ENCODE measurements around the gene MYO18A. TPM values are rescaled to one million over a fixed set of nuclear protein-coding genes. Genes with fewer than 3 reads are reported as not detected.

MYO18A gene
- total RNA-seq, 1 experiment from 2014 or later: 13.5 TPM

DNA sequence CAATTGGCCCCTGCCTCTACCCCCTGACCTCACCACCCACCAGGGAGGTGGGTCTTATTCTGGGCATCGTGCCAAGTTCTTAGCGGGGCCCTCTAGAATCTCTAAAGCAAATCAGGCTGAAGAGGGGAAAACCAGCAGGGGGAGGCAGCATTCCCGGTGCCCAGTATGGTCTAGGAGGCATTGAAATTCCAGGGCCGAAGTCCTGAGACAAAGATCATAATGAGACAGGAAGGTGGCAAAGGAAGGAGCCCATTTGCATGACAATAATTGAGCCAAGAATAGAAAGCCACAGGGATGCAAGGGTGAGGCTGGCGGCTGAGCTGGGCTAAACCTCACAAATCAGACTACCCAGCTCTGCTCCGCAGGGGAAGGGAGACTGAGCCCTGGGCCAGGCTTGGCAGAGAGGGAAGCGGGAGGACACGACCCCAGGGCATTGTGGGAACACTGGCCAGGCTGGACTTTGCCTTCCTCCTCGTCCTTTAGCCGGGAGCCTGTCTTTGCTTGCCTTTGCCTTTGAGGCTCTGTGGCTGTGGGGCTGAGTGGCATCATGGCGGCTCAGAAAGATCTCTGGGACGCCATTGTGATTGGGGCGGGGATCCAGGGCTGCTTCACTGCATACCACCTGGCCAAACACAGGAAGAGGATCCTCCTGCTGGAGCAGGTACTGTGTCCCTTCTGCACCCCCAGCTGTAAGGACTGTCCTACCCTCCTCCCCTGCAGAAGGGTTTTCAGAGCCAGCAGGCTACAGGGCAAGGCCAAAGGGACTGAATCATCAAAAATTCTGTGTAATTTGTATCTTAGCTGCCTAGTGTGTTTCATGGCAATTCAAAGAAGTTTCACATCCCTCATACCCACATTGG lies 137.3 kb downstream of the MYO18A start, which contains the start of gene PIPOX:
Gene PIPOX (plus strand): TSS at position 463 of the 860 bp plus-strand sequence. CDS start 85 bp downstream, at position 548.
- H3K27me3 ChIP-seq (ENCODE audit: control insufficient read depth, insufficient read depth, low read length): no peaks in the 10 kb centered on the region
- H3K4me3 ChIP-seq (ENCODE audit: insufficient read depth, low read depth, low read length): no peak within 1 kb of the TSS
- H3K36me3 ChIP-seq (replicated peaks; ENCODE audit: control insufficient read depth, insufficient read depth, low read length): peaks cover 2% of the 10 kb centered on the region
- peak; percentile 83 for DNase-seq

DNA sequence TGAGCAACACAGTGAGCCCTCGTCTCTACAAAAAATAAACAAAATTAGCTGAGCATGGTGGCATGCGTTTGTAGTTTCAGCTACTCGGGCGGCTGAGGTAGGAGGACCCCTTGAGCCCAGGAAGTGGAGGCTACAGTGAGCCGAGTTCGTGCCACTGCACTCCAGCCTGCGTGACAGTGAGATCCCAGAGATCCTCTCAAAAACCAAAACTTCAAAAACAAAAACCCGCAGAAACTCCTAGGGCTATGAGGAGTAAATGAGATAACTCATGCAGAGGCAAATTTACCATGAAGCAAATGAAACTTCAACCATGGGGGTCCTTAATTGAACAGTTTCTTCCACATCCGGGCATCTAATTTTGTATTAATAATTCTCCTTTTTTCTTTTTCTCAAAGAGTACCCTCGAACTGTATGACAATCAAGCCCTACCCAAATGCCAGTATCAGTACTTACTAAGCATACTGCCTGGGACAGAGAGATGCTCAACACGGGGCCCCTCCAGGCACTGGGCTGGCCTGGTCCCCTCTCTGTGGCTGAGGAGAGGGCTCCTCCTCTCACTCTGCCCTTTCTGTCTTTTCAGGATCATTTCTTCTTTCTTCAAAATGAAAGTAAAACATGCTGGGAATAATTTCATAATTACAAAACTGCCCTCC lies 138.0 kb downstream of the MYO18A start:
- DNase-seq: no peak
- no peak overlapping the region for H3K4me3 ChIP-seq (ENCODE audit: insufficient read depth, low read depth, low read length)
- H3K36me3 ChIP-seq (replicated peaks; ENCODE audit: control insufficient read depth, insufficient read depth, low read length): peaks cover 2% of the 10 kb centered on the region
- no peaks in the 10 kb centered on the region for H3K27me3 ChIP-seq (ENCODE audit: control insufficient read depth, insufficient read depth, low read length)

DNA sequence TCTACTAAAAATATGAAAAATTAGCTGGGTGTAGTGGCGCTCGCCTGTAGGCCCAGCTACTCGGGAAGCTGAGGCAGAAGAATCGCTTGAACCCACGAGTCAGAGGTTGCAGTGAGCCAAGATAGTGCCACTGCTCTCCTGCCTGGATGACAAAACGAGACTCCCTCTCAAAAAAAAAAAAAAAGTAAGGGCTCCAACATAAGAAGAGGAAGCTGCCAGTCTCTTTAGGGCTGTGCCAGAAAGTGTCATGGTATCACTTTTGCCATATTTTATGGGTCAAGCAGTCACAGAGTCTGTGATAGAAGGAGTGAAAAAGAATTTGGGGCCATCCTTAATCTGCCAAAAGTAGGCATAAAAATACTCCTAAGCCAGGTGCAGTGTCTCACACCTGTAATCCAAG lies 138.6 kb downstream of the MYO18A start:
- Histone ChIP-seq H3K36me3 (replicated peaks; ENCODE audit: control insufficient read depth, insufficient read depth, low read length) (peaks cover 2% of the 10 kb centered on the region), H3K4me3 (ENCODE audit: insufficient read depth, low read depth, low read length) (no peak overlapping the region), H3K27me3 (ENCODE audit: control insufficient read depth, insufficient read depth, low read length) (no peaks in the 10 kb centered on the region)
- no peak for DNase-seq

DNA sequence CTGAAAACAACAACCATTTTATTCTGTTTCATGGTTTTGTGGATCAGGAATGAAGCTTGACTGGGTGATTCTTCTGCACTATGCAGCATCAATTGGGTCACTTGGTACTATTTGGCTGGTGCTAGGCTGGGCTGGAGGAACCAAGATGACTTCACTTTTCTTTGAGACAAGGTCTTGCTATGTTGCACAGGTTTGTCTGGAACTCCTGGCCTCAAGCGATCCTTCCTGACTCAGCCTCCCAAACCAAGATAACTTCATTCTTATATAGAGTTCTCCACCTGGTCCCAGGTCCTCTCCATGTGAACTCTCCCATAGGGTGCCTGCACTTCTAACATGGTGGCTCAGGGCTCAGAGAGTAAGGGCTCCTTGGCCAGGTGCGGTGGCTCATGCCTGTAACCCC lies 139.1 kb downstream of the MYO18A start:
- Histone ChIP-seq H3K27me3 (ENCODE audit: control insufficient read depth, insufficient read depth, low read length) (no peaks in the 10 kb centered on the region), H3K36me3 (replicated peaks; ENCODE audit: control insufficient read depth, insufficient read depth, low read length) (peaks cover 2% of the 10 kb centered on the region), H3K4me3 (ENCODE audit: insufficient read depth, low read depth, low read length) (no peak overlapping the region)
- no peak for DNase-seq

DNA sequence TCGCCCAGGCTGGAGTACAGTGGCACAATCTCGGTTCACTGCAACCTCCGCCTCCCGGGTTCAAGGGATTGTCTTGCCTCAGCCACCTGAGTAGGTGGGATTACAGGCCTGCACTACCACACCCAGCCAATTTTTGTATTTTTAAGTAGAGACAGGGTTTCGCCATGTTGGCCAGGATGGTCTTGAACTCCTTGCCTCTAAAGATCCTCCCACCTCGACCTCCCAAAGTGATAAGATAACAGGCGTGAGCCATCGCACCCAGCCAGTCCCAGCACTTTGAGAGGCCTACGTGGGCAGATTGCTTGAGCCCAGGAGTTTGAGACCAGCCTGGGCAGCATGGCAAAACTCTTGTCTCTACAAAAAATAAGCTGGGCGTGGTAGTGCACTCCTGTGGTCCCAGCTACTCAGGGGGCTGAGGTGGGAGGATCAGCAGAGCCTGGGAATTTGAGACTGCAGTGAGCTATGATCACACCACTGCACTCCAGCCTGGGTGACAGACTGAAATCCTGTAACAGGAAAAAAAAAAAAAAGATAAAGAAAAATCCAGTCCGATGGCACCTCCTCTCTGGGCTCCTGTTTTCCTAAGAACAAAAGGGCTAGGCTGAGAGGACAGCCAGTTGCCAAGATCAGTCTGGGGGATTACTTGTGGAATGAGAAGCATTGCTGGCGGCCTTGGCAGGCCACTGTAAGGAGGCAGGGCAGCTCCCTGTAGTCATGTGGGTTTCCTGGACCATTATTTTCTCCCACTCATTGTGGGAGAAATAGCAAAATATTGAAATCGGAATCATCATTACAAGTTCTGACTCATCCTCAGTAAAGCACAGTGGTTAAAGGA lies 140.2 kb downstream of the MYO18A start:
- no peaks in the 10 kb centered on the region for H3K27me3 ChIP-seq (ENCODE audit: control insufficient read depth, insufficient read depth, low read length)
- H3K36me3 ChIP-seq (replicated peaks; ENCODE audit: control insufficient read depth, insufficient read depth, low read length): peaks cover under 1% of the 10 kb centered on the region
- no peak for DNase-seq
- H3K4me3 ChIP-seq (ENCODE audit: insufficient read depth, low read depth, low read length): no peak overlapping the region

DNA sequence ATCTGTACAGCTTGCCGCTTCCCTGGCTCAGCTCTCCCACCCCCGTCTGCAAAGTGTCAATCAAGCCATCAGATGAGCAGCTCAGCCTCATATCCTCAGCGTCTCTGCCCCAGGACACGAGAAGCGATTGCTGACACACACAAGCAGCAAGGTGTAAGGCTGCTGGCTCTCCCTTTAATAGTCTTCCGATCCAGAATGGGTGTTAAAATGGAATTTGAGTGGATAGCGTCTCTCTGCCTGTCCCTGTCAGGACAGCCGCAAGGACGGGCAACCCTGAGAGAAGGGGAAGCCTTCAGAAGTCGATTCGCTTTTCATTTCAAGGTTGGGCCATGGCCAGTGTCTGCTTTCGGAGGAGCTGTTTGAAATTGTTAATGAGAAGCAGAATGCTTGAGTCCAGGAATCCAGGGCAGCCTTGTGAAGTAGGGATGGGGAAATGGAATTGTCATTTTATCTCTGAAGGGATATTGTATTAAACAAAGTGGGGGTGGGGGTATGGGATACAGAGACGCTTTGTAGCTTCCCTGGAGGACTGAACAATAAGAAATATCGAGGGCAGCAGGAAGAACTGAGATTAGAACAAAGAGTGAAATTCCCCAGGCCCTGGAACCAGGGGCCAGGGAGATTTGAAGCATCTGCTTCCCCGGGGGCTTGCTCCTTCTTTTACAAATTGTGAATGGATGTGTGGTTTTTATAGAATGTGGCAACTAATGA lies 142.0 kb downstream of the MYO18A start:
- DNase-seq: no peak
- H3K27me3 ChIP-seq (ENCODE audit: control insufficient read depth, insufficient read depth, low read length): no peaks in the 10 kb centered on the region
- no peak overlapping the region for H3K4me3 ChIP-seq (ENCODE audit: insufficient read depth, low read depth, low read length)
- H3K36me3 ChIP-seq (replicated peaks; ENCODE audit: control insufficient read depth, insufficient read depth, low read length): no peaks in the 10 kb centered on the region

DNA sequence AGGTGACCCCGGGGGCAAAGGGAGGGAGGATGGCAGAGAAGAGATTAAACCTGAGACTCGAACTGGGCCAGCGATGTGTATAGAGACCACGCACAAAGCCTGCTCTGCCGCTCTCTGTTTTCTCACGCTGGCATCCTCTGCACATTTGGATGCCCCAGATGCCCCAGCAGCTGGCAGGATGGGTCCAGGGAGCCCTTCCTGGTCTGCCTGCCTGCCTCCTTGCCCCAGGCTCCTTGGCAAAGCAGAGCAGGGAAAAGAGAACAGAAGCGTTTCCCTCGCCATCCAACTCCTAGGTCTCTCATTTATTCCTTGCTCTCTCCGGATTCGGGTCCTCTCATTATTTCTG lies 142.5 kb downstream of the MYO18A start:
- DNase-seq: no peak
- Histone ChIP-seq H3K27me3 (ENCODE audit: control insufficient read depth, insufficient read depth, low read length) (no peaks in the 10 kb centered on the region), H3K4me3 (ENCODE audit: insufficient read depth, low read depth, low read length) (no peak overlapping the region), H3K36me3 (replicated peaks; ENCODE audit: control insufficient read depth, insufficient read depth, low read length) (no peaks in the 10 kb centered on the region)

DNA sequence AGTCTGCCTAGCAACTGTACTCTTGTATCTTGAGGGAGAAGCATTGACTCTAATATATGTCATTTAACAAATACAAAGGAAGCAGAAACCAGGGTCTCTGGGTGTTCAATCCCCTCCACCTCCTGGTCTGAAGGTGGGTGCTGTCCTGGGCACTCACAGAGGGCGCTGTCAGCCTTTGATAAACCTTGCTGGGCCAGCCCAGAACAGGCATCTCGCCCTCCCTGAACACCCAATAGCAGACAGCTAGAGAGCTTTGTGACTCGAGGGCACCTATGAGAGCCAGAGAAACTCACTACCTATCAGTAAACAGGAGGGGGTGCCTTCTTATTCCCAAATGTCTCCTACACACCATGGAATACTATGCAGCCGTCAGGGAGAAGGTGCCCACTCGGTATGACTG lies 143.6 kb downstream of the MYO18A start:
- H3K36me3 ChIP-seq (replicated peaks; ENCODE audit: control insufficient read depth, insufficient read depth, low read length): no peaks in the 10 kb centered on the region
- H3K4me3 ChIP-seq (ENCODE audit: insufficient read depth, low read depth, low read length): no peak overlapping the region
- no peaks in the 10 kb centered on the region for H3K27me3 ChIP-seq (ENCODE audit: control insufficient read depth, insufficient read depth, low read length)
- DNase-seq: no peak

DNA sequence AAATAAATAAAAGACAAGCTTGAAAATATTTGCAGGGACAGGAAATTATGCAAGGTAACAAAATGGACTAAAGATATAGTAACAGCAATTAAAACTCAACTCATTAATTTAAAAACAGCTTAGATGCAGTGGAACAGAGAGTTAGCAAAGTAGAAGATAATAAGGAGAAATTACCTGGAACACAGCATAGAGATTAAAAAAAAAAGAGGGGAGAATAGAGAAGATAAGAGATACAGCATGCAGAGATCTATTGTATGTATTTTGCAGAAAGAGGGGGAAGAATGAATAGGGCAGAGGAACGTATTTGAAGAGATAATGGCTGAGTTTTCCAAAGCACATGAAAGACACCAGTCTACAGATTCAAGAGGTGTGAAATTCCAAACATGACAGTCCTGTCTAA lies 145.7 kb downstream of the MYO18A start:
- Histone ChIP-seq H3K36me3 (replicated peaks; ENCODE audit: control insufficient read depth, insufficient read depth, low read length) (no peaks in the 10 kb centered on the region), H3K27me3 (ENCODE audit: control insufficient read depth, insufficient read depth, low read length) (no peaks in the 10 kb centered on the region), H3K4me3 (ENCODE audit: insufficient read depth, low read depth, low read length) (no peak overlapping the region)
- DNase-seq: no peak

DNA sequence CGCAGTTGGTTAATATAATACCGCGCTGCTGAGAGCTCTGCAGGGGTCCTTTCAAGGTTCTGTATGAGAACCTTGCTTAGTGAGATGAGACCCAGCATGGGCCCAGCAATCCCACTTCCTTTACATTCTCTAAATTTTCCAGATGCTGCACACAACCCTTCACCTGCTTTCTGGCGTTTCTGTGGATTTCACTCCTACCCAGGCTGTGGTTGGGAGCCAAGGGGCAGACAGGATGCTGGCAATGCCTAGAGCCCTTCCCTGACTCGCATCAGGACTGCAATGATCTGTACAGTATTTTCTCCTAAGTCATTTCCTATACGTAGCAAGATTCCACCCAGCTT lies 147.4 kb downstream of the MYO18A start:
- Histone ChIP-seq H3K4me3 (ENCODE audit: insufficient read depth, low read depth, low read length) (no peak overlapping the region), H3K36me3 (replicated peaks; ENCODE audit: control insufficient read depth, insufficient read depth, low read length) (no peaks in the 10 kb centered on the region), H3K27me3 (ENCODE audit: control insufficient read depth, insufficient read depth, low read length) (no peaks in the 10 kb centered on the region)
- DNase-seq: no peak

DNA sequence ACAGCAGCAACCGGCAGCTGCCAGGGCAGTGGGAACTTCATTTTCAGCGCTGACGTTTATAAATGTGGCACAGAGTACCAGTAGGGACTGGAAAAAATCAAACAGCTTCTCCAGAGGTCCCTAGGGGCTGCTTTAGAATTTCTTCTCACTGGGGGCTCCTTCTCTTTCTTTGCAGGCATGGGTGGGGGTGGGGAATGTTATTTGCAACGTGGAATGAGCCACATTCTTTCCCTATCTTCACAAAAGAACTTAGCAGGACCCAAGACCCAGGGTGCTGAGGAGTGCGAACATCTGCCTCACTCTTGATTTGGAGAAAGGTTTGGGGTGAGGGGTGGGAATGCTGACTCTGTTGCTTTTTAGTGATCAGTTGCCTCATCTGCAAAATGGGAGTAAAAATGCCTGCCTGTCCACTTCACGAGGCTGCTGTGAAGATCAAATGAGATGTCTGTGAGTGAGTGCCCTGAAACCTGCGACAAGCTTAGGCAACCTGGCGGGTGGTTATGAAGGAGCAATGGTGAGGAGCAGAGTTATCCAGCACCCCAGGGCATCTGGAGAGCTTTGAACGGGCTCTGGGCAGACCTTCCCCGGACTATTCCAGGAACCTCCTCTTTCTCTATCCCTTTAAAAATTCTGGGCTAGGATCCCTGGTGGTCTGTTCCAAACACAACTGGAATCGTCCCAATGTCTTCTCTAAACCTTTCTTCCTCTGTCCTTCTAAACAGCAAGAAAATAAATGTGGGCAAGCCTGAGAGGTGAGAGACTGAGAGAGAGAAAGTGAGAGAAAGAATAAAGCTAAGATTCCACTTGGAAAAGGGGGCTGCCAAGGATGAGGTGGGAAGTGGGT lies 148.0 kb downstream of the MYO18A start:
- Histone ChIP-seq H3K4me3 (ENCODE audit: insufficient read depth, low read depth, low read length) (no peak overlapping the region), H3K36me3 (replicated peaks; ENCODE audit: control insufficient read depth, insufficient read depth, low read length) (no peaks in the 10 kb centered on the region), H3K27me3 (ENCODE audit: control insufficient read depth, insufficient read depth, low read length) (no peaks in the 10 kb centered on the region)
- DNase-seq: peak; percentile 53

DNA sequence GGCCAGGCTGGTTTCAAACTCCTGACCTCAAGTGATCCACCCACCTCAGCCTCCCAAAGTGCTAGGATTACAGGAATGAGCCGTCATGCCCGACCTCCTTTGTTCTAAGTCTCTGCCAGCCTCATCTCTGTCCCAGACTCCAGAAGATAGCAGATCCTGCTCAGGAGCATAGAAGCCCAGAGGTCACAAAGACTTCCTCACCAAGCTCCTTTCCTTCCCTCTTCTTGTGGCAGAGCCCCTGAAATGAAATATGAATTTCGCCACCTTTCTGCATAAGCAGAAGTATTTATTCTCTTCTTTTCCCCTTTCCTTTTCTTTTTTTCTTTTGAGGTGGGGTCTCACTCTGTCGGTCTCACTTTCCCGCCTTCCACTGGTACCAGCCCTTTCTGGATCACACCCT lies 148.7 kb downstream of the MYO18A start:
- Histone ChIP-seq H3K27me3 (ENCODE audit: control insufficient read depth, insufficient read depth, low read length) (no peaks in the 10 kb centered on the region), H3K36me3 (replicated peaks; ENCODE audit: control insufficient read depth, insufficient read depth, low read length) (no peaks in the 10 kb centered on the region), H3K4me3 (ENCODE audit: insufficient read depth, low read depth, low read length) (no peak overlapping the region)
- no peak for DNase-seq

DNA sequence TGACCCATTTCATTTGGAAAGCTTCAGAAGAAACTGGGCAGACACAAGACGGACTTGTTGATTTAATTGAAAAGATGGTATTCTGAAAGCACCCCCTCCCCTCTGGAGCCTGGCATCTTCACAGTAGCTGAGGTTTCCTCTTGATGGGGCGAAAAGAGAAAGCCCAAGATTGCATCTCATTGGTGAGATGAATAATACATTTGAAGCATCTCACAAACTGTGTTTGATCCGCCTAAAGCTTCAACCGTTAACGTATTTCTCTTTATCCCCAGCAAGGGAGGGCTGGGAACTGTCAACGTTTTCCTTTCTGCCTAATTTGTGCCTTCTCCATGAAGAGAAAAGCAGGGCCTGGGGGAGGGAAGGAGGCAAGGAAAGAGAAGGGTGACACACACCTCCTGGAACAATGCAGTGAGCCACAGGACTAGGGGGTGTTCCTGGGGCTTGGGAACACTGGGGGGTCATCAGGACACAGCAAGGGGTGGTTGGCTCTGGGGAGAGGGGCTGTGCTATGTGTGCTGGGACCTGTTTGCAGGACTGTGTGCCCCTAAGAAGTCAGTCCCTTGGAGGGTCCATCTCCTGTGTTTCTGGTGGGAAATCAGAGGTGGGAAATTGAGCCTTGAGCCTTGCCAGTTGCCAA lies 155.8 kb downstream of the MYO18A start:
- Histone ChIP-seq H3K4me3 (ENCODE audit: insufficient read depth, low read depth, low read length) (no peak overlapping the region), H3K36me3 (replicated peaks; ENCODE audit: control insufficient read depth, insufficient read depth, low read length) (no peaks in the 10 kb centered on the region), H3K27me3 (ENCODE audit: control insufficient read depth, insufficient read depth, low read length) (no peaks in the 10 kb centered on the region)
- no peak for DNase-seq
